ENCODE results near the gene ARMC9.

DNA sequence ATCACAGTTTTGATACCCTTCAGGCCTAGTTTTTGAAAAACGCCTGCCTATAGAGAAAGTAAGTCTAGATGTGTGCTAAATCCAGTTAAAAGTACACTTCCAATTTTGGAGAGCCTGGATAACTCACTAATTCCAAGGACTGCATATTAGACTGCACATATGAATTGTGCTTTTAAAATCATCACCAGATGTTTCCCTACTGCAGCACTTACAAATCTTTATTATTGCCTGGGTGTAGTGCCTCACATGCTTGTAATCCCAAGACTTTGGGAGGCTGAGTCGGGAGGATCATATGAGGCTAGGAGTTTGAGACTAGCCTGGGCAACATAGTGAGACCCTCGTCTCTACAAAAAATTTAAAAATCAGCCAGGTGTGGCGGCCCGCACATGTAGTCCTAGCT is 37.7 kb upstream of the ARMC9 start:
- no peak for TF ChIP-seq POLR2A (IDR thresholded peaks at IDR 0.05)
- TF ChIP-seq, protein P1, sequence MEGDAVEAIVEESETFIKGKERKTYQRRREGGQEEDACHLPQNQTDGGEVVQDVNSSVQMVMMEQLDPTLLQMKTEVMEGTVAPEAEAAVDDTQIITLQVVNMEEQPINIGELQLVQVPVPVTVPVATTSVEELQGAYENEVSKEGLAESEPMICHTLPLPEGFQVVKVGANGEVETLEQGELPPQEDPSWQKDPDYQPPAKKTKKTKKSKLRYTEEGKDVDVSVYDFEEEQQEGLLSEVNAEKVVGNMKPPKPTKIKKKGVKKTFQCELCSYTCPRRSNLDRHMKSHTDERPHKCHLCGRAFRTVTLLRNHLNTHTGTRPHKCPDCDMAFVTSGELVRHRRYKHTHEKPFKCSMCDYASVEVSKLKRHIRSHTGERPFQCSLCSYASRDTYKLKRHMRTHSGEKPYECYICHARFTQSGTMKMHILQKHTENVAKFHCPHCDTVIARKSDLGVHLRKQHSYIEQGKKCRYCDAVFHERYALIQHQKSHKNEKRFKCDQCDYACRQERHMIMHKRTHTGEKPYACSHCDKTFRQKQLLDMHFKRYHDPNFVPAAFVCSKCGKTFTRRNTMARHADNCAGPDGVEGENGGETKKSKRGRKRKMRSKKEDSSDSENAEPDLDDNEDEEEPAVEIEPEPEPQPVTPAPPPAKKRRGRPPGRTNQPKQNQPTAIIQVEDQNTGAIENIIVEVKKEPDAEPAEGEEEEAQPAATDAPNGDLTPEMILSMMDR (IDR thresholded peaks at IDR 0.05), result no peak
- TF ChIP-seq EP300 (IDR thresholded peaks at IDR 0.05; ENCODE audit: low read depth), result no peak
